Measurements from ENCODE around the gene SLC22A17.

SLC22A17 gene

GRCh38 chr14:23380976-23381375 lies 28.3 kb upstream of the SLC22A17 start:
- no peak for DNase-seq

GRCh38 chr14:23380197-23380914 lies 27.7 kb upstream of the SLC22A17 start:
- no peak for DNase-seq

GRCh38 chr14:23379366-23380196 lies 26.9 kb upstream of the SLC22A17 start:
- DNase-seq, result peak; percentile 56

- DNase-seq, result no peak
Measured at GRCh38 chr14:23378612-23379220, 26.0 kb upstream of the SLC22A17 start.

- DNase-seq, result no peak
Measured at GRCh38 chr14:23377573-23378563, 25.2 kb upstream of the SLC22A17 start.

GRCh38 chr14:23377198-23377550 lies 24.5 kb upstream of the SLC22A17 start:
- DNase-seq, result no peak

- DNase-seq, result peak; percentile 51
Measured at GRCh38 chr14:23376482-23377197, 24.0 kb upstream of the SLC22A17 start, which contains the start of gene CMTM5. CMTM5 (plus strand) TSS chr14:23377046; CDS start chr14:23377252, 206 bp downstream.

GRCh38 chr14:23375527-23376251 lies 23.0 kb upstream of the SLC22A17 start:
- DNase-seq, result no peak

GRCh38 chr14:23373041-23373440 lies 20.4 kb upstream of the SLC22A17 start:
- DNase-seq, result no peak

- DNase-seq, result no peak
Measured at GRCh38 chr14:23372509-23372908, 19.8 kb upstream of the SLC22A17 start, which contains the start of gene IL25. IL25 (plus strand) TSS chr14:23372809.

- DNase-seq, result no peak
Measured at GRCh38 chr14:23371865-23372264, 19.2 kb upstream of the SLC22A17 start.

GRCh38 chr14:23370221-23370620 lies 17.5 kb upstream of the SLC22A17 start:
- no peak for DNase-seq

- DNase-seq, result peak; percentile 95
Measured at GRCh38 chr14:23366426-23366921, 13.8 kb upstream of the SLC22A17 start.

- peak; percentile 98 for DNase-seq
Measured at GRCh38 chr14:23365732-23366425, 13.2 kb upstream of the SLC22A17 start.

- DNase-seq, result peak; percentile 71
Measured at GRCh38 chr14:23365036-23365731, 12.5 kb upstream of the SLC22A17 start, which contains the start of gene EFS. EFS (minus strand) TSS chr14:23365172; CDS start chr14:23365025, 147 bp downstream.

GRCh38 chr14:23364164-23365035 lies 11.7 kb upstream of the SLC22A17 start:
- DNase-seq, result peak; percentile 88

GRCh38 chr14:23362200-23362599 lies 9.5 kb upstream of the SLC22A17 start:
- DNase-seq, result peak; percentile 48

GRCh38 chr14:23361763-23362162 lies 9.1 kb upstream of the SLC22A17 start:
- DNase-seq, result no peak

Measured in eye (tissue), 1 donor.